HG02759 (cell line): Measurements from ENCODE around the gene ZNF236.
"Not testable (repeated sequence)": the region's sequence is repeated elsewhere in the genome, so short reads cannot be mapped to it uniquely, and the experiment has no call there.

Source experiments
- ATAC-seq: cut with Tn5 transposase; IDR thresholded peaks from one replicate; pipeline ENCODE4 v1.9.1; 2021; ENCODE audit warnings: mild to moderate bottlenecking, moderate library complexity; ENCODE audit not compliant: unreplicated experiment

ZNF236 gene

DNA sequence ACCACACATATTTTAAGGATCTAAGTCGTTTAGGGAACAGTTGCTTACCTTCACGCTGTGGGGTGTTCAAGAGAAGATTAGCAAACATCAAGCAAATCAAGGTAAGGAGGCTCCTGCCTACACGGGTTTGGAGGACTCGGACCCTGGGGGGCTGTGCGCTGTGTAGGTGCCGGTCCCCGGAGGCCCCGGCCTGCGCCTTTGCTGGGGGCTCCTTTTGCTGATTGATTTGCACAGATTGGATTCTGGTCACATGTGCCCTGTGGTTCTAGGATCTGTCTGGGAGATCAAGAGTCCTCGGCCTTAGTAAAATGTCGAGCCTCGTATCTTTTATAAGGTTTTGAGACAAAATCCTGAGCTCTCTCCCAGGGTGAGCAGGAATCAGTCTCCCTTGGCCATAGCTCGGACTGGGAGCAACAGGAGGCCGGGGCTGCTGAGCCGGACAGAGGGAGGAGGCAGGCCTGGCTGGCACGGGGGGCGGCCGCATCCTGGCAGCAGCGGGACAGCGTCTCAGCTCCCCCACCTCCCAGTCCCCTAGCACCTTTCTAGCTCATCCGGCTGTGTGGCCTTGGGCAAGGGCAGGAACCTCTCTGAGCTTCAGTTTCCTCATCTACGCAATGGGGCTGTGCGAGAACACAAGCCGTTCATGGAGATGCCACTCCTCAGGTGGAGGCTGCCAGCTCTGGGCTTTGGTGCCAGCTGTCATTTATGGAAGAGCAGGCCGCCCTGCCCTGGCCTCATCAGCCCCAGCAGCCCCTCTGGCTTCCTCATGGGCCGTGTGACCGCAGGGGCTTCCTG is 163.0 kb downstream of the ZNF236 start:
- no peak for ATAC-seq

DNA sequence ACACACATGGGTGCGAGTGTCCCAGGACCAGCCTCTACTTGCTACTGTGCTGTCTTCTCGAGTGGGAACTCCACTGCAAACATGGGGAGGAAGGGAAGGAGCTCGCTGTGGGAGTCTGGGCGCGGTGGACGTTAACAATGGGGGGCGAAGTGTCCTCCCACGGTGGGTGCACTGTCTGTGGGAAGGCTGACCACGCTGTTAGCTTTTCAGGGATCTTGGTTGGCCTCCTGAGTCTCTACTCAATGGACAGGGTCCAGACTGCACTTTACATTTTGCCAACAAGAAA is 163.5 kb downstream of the ZNF236 start:
- ATAC-seq, result no peak

DNA sequence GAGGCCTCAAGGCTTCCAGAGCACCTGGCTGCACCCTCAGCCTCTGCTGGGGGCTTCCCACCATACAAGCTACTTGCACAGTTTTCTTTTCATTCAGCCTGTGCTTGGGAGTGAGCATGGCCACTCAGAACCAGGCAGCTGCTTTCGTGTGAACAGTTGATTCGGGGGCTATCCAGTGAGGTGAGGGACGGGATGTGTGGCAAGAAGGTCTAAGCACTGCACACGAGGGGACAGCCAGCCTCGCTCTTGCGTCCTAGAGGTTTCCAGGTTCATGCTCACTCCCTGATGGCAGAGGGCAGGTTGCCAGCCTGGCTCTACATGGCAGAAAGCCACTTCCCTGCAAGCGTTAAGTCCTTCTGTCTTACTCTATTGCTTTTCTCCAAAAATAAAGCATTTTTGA is 164.0 kb downstream of the ZNF236 start:
- ATAC-seq, result no peak

DNA sequence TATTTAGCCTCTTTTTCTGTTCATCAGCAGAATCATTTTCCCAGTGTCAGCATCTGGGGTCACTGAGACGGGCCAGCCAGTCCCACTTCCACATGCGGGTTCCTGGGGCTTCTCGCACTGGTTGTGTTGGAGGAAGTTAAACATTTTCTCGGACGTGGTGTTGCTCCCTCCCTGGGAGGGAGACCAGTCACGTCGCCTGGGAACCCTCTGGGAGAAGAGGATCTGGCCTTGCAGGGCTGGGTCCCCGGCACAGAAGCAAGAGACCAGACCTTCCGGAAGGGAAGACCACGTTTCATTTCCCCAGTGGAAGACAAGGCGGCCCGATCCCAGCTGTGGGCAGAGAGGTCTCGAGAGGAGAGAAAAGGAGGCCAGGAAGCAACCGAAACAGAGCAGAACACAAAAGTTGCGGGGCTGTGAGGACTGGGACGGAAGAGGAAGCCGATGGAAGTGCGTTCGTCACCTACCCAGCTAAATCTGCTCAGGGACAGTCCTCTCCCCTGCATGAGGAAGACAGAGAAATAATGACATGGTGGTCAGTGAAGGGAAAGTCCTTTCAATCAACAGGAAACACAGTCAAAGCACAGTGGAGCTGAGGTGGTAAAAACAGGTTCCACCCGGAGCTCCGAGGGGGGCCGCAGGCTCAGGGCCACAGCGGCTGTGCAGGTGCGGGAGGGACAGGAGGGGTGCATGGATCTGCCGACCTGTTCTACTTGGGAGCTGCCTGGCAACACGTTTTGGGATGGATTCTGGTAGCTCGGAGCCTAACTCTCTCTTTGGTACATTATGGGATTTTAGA is 165.9 kb downstream of the ZNF236 start:
- ATAC-seq, result no peak

DNA sequence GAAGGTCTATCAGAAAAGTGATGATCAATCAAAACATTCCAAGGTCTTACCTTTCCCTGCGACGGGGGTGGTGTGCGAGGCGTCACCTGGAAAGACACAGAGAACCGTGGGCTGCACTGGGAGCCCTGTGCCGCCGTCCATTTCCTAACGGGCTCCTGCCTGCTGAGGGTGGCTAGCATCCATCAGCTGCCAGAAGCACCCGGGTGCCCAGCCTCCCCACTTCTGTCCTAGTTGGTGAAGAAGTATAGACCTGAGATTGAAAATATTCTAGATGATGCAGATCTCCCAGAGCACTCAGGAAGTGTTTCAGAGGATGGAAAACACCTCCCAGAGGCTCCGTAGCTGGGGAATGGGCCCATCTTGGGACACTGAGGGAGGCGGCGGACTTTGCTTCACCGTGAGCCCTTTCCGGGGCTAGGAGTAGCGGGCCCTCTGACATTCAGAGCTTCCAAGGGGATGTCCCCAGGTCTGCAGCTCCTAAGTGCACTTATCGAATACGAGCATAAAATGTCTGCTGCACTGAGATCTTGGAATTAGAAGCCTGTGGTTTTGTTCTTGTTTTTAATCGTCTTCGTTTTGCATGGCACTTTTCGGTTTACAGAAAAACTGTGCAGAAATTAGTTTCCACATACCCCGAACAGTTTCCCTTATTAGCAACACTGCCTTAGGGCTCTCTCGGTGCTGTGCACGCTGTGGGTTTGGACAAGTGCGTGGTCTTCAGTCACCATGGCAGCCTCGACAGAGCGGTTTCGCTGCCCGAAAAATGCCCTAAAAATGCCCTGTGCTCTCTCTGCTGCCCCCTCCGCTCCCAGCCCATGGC is 166.7 kb downstream of the ZNF236 start:
- no peak for ATAC-seq

DNA sequence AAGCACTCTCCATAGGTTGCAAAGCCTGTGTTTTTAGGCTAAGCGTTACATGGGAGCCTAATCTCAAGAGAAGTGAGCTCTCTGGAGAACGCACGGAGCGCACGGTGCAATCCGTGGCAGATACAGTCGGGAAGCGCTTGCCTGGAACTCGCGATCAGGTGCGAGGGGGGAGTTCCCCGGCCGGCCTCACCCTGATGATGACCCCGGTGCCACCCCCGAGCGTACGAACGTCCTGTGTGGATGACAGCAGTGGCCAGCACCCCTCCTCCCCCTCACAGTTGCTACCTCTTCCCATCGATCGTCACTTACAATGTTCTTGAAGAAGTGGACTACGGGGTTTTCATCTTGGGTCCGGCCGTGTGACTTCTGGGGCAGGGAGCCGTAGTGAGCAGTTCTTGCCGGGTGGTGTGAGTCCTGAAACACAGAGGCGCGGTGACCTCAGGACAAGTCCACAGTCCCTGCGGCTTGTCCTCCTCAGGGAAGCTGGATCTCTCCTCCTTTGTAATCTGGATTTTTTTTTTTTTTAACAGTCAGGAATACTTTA is 167.4 kb downstream of the ZNF236 start:
- ATAC-seq, result no peak

DNA sequence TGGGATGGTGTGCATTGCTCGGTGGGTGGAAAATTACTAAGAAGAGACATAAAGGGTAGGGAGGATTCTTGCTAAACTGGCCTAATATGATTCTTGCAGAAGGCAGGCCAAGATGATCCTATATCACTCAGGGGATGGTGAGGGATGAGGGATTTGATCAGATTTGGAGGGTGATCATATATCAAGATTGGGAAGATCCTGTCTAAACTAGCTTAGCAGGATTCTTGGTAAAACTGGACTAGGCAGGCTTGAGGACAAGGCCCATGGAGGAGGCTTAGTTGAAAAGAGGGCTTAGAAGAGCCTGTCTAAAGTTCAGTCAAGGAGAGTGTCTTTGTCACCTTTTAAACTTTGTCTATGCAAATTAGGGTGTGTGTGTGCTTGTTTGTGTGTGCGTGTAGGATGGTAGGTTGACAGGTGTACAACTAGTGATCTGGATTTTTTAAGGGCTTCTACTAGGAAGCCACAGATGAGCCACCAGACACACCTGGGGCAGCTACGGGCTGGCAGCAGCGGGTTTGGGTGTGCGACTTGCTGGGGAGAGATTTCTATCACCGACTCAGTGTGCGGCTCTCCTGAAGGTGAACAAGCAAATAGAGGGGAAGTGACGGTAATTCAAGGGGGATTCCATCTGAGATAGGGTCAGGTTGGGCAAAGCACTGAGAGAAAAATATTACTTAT is 168.1 kb downstream of the ZNF236 start:
- ATAC-seq, result not testable (repeated sequence)

DNA sequence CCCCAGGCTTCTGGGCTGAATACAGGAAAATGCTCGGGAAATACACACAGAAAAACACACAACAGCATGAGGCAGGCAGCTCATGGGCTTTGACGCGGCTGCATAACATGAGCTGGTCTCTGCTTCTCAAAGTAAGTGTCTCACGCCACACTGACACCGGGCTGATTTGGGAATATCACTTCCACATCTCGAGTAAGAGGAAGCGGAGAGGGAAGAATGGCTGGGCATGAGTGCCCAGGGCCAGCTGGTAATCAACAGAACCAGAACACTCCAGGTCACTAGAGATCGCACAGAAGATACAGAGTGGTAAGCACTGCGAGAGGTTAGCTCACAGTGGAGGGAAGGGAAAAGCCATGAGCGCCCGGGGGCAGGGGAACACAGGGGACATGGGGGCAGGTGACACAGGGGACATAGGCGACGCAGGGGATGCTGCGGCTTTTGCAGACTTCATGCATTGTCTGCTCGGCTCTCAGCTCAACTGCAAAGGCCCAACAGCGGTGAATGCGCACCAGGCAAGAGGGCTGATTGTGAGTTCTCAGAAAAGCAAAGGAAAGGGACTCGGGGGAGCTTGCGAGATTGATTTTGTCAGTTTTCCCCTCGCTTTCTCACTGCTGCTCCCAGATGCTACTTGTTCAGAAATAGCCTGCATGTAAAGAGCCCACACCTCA is 168.8 kb downstream of the ZNF236 start:
- no peak for ATAC-seq

DNA sequence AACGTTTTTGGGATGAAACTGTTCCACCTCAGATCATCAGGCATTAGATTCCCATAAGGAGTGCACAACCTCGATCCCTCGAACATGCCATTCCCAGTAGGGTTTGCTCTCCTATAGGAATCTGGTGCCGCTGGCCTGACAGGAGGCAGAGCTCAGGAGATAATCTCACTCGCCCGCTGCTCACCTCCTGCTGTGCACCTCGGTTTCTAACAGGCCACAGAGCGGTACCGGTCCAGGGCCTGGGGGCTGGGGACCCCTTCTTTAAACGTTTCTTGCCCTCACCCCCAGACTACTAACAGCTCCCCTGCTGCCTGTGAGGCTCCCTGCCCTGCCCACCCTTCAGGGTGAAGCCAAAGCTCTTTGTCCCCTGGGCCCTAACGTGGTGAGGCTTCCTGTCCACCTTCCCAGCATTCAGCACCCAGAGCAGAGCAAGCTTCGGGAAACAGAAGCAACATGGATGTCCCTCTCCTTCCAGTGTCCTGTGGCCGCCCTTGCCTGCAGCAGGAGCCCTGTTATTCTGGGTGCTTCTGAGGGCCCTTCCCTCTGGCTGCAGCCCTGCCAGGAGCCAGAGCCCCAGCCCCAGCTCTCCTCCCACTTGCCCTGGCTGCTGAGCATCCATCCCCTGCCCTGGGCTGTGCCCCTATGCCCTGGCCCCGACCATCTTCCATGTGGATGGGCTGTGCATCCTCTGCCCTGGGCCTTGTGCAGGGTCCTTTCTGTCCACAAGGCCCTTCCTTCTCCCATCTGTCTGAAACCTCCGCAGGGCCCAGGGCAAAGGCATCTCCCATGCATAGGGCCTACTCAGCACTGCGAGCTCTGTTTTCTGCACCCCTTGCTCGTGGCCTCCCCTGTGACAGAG is 170.1 kb downstream of the ZNF236 start:
- ATAC-seq, result no peak

DNA sequence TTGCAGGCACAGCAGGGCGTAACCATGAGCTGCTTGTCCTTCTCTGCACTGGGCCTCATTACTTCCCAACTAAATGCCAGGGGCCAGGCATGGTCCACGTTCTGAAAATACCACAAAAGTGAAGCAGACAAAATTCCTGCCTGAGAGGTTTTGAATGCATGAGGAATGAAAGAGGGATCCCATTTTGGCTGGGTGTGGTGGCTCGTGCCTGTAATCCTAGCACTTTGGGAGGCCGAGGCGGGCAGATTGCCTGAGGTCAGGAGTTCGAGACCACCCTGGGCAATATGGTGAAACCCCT is 170.7 kb downstream of the ZNF236 start:
- ATAC-seq, result no peak

DNA sequence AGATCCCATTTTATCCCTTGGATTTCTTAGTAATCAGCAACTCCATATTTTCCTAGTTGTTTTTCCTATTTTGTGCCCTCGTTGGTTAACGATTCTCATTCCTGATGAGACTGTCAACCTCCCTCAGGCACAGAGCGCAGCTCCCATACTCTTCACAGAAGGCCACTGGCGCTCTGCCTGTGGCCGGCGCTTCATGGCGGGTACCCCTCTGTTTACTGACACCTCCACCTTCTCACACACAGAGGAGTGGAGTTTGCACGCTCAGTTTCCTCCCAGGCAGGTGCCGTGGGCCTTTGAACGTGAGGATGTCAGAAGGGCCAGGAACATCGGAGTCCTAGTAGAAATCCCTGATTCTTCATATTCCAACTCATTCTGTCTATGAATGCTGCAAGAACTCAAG is 171.2 kb downstream of the ZNF236 start:
- ATAC-seq, result no peak

DNA sequence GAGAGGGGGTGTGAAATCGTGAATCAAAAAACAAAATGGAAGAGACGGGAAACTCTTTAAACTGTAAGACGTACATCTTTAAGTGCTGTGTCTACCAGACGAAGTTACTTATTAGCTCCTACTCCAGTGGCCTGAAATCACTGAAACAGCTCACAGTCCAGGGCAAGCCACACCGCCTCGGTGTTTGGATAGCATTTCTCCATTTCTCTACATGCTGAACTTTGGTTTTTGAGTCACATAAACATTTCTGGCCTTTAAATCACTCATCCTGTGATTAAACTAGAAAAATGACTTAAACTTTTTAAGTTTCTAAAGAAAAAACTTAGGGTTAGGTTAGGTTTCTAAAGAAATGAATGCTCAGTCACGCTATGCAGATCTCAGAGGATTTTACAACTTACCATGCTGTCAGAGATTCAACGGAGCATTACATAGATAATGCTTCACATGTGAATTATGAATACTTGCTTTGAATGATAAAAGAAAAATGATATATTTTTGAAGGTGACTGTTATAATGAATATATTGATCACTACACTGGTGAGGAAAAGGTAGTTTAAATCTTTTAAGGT is 171.8 kb downstream of the ZNF236 start:
- peak; percentile 48 for ATAC-seq

DNA sequence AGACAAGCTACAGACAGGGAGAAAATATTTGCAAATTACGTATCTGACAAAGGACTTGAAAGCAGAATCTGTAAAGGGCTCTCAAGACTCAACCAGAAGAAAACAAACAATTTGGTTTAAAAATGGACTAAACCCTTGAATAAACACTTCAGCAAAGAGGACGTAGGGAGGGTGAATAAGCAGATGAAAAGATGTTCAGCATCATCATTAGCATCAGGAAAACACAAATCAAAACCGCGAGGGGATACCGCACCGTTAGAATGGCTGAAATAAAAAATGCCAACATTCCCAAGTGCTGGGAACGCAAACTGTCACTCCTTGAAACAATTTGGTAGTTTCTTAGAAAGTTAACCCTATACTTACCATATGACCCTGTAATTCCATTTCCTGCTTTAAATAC is 173.5 kb downstream of the ZNF236 start:
- ATAC-seq, result no peak

DNA sequence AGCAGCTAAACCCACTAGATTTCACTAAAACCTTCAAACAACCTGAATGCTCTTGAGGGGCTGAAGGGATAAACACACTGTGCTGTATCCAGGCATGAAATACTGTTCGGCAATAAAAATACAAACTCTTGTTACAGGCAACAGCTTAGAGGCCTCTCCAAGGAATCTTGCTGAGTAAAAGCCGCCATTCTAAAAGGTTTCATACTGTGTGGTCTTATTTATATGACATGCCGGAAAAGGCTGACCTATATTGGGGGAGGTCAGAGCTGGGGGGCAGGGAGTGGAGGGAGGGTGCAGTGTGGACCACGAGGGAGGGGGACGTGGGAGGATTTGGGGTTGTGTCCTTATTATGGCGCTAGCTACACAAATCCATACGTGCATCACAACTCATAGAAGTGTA is 174.1 kb downstream of the ZNF236 start:
- no peak for ATAC-seq

DNA sequence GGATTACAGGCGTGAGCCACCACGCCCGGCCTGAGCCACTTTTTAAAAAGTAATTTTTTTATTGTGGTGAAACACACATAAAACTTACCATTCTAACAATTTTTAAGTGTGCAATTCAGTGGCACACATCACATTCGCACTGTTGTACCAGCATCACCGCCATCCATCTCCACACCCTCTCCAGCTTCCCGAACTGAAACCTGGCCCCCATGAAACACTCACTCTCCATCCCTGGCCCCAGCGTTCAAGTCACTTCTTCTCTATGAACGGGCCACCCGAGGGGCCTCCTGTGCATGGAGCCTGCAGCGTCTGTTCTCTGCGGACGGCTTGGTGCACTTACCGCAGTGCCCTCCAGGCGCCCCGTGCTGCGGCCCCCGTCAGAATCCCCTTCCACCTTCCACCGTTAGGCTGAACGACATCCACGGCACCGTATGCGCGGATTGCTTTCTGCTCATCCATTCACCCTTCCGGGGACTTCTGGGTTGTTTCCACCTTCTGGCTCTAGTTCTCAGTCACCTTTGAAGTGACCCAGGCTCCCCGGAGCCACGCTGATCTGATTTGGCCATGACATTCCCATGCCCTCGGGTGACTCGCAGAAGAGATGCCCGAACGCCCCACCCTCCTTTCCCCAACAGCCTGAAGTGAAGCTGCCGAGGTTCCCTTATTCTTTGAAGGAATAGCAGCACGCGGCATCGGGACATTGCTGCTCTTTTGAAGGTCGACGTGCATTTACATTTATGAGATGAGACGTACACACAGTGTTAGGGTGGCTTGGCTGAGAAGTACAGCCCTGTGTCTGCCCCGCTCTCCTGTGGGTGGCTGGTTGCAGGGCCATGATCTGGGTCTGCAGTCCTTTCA is 175.8 kb downstream of the ZNF236 start:
- ATAC-seq, result no peak

DNA sequence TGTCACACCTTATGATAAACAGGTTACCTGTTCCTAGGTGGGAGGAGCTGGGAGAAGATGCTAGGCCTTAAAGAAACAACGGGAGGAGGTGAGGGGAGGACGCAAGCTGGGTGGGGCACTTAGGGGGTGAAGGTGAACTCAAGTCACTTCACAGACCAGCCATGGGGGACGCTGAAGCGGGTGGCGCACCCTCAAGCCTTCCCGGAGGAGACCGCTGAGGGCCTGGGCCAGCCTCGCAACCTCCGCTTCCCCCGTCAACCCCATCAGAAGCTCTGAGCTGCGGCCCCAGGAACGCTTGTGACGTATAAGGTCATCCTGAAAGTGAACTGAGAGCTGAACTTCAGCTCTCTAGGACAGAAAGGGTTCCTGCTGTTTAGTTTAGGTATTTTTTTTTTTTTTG is 176.7 kb downstream of the ZNF236 start:
- no peak for ATAC-seq

DNA sequence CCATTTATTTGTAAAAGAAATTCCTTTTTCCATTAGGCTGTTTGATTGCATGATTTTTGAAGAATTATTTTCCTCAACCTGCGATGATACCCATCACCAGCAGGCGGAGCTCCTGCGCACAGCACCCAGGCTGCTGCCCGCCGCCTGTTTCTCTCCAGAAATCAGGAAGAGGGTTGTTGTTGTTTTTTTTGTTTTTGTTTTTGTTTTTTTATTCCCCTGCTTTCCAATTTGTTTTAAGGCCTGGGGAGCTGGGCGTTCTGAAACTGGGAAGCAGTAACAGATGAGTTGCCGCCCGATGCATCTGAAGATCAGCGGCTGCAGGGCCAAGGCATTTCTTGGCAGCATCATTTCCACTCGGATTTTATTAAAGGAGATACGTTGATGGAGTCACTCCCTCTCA is 178.2 kb downstream of the ZNF236 start:
- no peak for ATAC-seq

DNA sequence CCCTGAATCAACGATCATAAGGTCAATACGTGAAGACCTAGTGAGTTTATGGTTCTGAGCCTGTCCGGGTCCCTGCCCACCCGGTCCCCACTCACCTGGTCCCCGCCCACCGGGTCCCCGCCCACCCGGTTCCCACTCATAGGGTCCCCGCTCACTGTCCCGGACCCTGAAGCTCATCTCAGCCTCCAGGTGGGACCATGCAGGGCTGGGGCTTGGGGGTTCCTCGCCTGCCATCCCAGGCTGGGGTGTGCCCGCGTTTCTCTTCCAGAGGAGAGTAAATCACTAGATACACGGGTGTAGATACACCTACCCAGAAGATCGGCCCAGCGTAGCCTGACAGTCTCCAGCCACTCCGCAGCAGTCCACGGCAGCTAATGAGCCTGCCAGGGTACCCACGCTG is 178.7 kb downstream of the ZNF236 start:
- no peak for ATAC-seq
